Fibroblast of mammary gland (primary cell): ENCODE measurements around the gene TMEM258.
A peak's percentile ranks its signal among the peaks of the same experiment; 100 is the strongest.

Source experiments
- DNase-seq: peaks from one replicate; pipeline ENCODE4 v3.0.0-alpha.2; 2010; ENCODE audit warnings: low read depth
- H3K4me3 ChIP-seq: 2 replicates; pipeline ENCODE4 v1.5.1; 2011; ENCODE audit warnings: low read depth, mild to moderate bottlenecking, low read length, moderate library complexity; ENCODE audit not compliant: control insufficient read depth
- CTCF ChIP-seq: conservative IDR thresholded peaks from 2 replicates; pipeline ENCODE4 v1.5.1; 2011; ENCODE audit warnings: low read depth, low read length, inconsistent platforms; ENCODE audit not compliant: control insufficient read depth, insufficient read depth

Gene TMEM258

GRCh38 chr11:61792310-61793082 is at the start of gene TMEM258, which contains the start of gene FEN1:
Gene TMEM258, minus strand, starts transcription at chr11:61792599. Its CDS starts 41 bp downstream, at chr11:61792558.
Gene FEN1, plus strand, starts transcription at chr11:61792911. Its CDS starts 2,451 bp downstream, at chr11:61795362.
- peak within 1 kb of the TSS; percentile 94 for H3K4me3 ChIP-seq
- DNase-seq: peak; percentile 92
- no peak for TF ChIP-seq CTCF

GRCh38 chr11:61841636-61842527 is 49.5 kb upstream of the TMEM258 start:
- no peak overlapping the region for H3K4me3 ChIP-seq
- no peak for TF ChIP-seq CTCF
- no peak for DNase-seq

GRCh38 chr11:61840371-61840770 is 48.0 kb upstream of the TMEM258 start:
- no peak overlapping the region for H3K4me3 ChIP-seq

GRCh38 chr11:61839742-61840141 is 47.3 kb upstream of the TMEM258 start:
- DNase-seq: no peak
- H3K4me3 ChIP-seq: no peak overlapping the region
- no peak for TF ChIP-seq CTCF

More at GRCh38 chr11:61840371-61840770, 48.0 kb upstream of the TMEM258 start:
- TF ChIP-seq CTCF: no peak
- no peak for DNase-seq

- TF ChIP-seq CTCF: no peak
- H3K4me3 ChIP-seq: no peak overlapping the region
- DNase-seq: no peak
These were observed 46.5 kb upstream of the TMEM258 start for GRCh38 chr11:61838921-61839320.

- TF ChIP-seq CTCF: no peak
- DNase-seq: no peak
- H3K4me3 ChIP-seq: no peak overlapping the region
These were observed 46.1 kb upstream of the TMEM258 start for GRCh38 chr11:61838501-61838900.
